Measurements from ENCODE around the gene PGLYRP3.
"Not testable (repeated sequence)": the region's sequence is repeated elsewhere in the genome, so short reads cannot be mapped to it uniquely, and the experiment has no call there.

Gene PGLYRP3

GRCh38 chr1:153324912-153325311 is 12.2 kb upstream of the PGLYRP3 start:
- no peak for TF ChIP-seq CTCF (IDR thresholded peaks at IDR 0.05; ENCODE audit: insufficient read depth, low read depth, low read length, missing control alignments)
- no peak overlapping the region for H3K4me3 ChIP-seq (ENCODE audit: low read length)
- DNase-seq (ENCODE audit: low read depth) = no peak

- no peak for DNase-seq (ENCODE audit: low read depth)
- no peak overlapping the region for H3K4me3 ChIP-seq (ENCODE audit: low read length)
- no peak for TF ChIP-seq CTCF (IDR thresholded peaks at IDR 0.05; ENCODE audit: insufficient read depth, low read depth, low read length, missing control alignments)
These were observed 9.8 kb upstream of the PGLYRP3 start for GRCh38 chr1:153322568-153322967.

- DNase-seq (ENCODE audit: low read depth); H3K4me3 ChIP-seq (ENCODE audit: low read length): not testable (repeated sequence)
These were observed 5.4 kb upstream of the PGLYRP3 start for GRCh38 chr1:153318145-153318544.

- not testable (repeated sequence) for H3K4me3 ChIP-seq (ENCODE audit: low read length); DNase-seq (ENCODE audit: low read depth)
These were observed 3.3 kb upstream of the PGLYRP3 start for GRCh38 chr1:153316013-153316412.

GRCh38 chr1:153314388-153314787 is 1.6 kb upstream of the PGLYRP3 start:
- not testable (repeated sequence) for DNase-seq (ENCODE audit: low read depth); H3K4me3 ChIP-seq (ENCODE audit: low read length)

GRCh38 chr1:153313288-153313687 is 536 bp upstream of the PGLYRP3 start:
- H3K4me3 ChIP-seq (ENCODE audit: low read length) = no peak overlapping the region
- no peak for TF ChIP-seq CTCF (IDR thresholded peaks at IDR 0.05; ENCODE audit: insufficient read depth, low read depth, low read length, missing control alignments)
- no peak for DNase-seq (ENCODE audit: low read depth)

- TF ChIP-seq CTCF (IDR thresholded peaks at IDR 0.05; ENCODE audit: insufficient read depth, low read depth, low read length, missing control alignments) = no peak
- no peak overlapping the region for H3K4me3 ChIP-seq (ENCODE audit: low read length)
- DNase-seq (ENCODE audit: low read depth) = no peak
These were observed 2.2 kb downstream of the PGLYRP3 start for GRCh38 chr1:153310526-153310925.

GRCh38 chr1:153309441-153309840 is 3.3 kb downstream of the PGLYRP3 start:
- no peak overlapping the region for H3K4me3 ChIP-seq (ENCODE audit: low read length)
- no peak for DNase-seq (ENCODE audit: low read depth)
- TF ChIP-seq CTCF (IDR thresholded peaks at IDR 0.05; ENCODE audit: insufficient read depth, low read depth, low read length, missing control alignments) = no peak

- no peak for DNase-seq (ENCODE audit: low read depth)
- no peak for TF ChIP-seq CTCF (IDR thresholded peaks at IDR 0.05; ENCODE audit: insufficient read depth, low read depth, low read length, missing control alignments)
- H3K4me3 ChIP-seq (ENCODE audit: low read length) = no peak overlapping the region
These were observed 4.2 kb downstream of the PGLYRP3 start for GRCh38 chr1:153308540-153308939.
